ENCODE results near the gene NPAS3. TPM values are rescaled to one million over a fixed set of nuclear protein-coding genes. Genes with fewer than 3 reads are reported as not detected.

NPAS3 gene
- total RNA-seq, 3 donors from 2014 or later = 0.96 to 4.0 (median 2.0) TPM

DNA sequence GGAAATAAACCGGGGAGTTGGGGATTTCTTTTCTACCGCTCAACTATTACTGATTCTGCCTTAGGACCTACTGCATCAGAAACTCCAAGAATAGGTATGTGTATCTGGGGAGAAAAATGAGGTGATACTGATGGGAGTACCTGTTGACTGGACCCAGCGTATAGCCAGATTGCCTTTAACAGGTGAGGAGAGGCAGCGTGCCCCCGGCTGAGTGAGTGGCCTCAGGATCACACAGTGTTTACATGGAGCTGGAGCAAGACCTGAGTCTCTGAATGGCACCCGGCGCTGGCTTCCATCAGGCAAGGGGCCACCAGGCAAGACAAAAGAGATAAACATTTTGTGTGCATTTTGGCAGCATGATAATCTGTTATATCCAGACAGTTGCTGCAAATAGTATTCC is 516.0 kb downstream of the NPAS3 start:
- no peaks in the 10 kb centered on the region for H3K9me3 ChIP-seq
- H3K27me3 ChIP-seq = no peaks in the 10 kb centered on the region
- no peak for DNase-seq (ENCODE audit: low spot score in 2 of 2)
- no peak overlapping the region for H3K27ac ChIP-seq
- TF ChIP-seq POLR2A (IDR thresholded peaks at IDR 0.05) (no peak), POLR2AphosphoS5 (IDR thresholded peaks at IDR 0.05) (no peak)
- TF ChIP-seq, protein P1, sequence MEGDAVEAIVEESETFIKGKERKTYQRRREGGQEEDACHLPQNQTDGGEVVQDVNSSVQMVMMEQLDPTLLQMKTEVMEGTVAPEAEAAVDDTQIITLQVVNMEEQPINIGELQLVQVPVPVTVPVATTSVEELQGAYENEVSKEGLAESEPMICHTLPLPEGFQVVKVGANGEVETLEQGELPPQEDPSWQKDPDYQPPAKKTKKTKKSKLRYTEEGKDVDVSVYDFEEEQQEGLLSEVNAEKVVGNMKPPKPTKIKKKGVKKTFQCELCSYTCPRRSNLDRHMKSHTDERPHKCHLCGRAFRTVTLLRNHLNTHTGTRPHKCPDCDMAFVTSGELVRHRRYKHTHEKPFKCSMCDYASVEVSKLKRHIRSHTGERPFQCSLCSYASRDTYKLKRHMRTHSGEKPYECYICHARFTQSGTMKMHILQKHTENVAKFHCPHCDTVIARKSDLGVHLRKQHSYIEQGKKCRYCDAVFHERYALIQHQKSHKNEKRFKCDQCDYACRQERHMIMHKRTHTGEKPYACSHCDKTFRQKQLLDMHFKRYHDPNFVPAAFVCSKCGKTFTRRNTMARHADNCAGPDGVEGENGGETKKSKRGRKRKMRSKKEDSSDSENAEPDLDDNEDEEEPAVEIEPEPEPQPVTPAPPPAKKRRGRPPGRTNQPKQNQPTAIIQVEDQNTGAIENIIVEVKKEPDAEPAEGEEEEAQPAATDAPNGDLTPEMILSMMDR (IDR thresholded peaks at IDR 0.05) = no peak
- no peaks in the 10 kb centered on the region for H3K4me1 ChIP-seq
- no peak overlapping the region for H3K4me3 ChIP-seq
- intact Hi-C loops (cut with DNase I; ENCODE audit: low total_unique reads) = no loop called here
- H3K36me3 ChIP-seq = no peaks in the 10 kb centered on the region

DNA sequence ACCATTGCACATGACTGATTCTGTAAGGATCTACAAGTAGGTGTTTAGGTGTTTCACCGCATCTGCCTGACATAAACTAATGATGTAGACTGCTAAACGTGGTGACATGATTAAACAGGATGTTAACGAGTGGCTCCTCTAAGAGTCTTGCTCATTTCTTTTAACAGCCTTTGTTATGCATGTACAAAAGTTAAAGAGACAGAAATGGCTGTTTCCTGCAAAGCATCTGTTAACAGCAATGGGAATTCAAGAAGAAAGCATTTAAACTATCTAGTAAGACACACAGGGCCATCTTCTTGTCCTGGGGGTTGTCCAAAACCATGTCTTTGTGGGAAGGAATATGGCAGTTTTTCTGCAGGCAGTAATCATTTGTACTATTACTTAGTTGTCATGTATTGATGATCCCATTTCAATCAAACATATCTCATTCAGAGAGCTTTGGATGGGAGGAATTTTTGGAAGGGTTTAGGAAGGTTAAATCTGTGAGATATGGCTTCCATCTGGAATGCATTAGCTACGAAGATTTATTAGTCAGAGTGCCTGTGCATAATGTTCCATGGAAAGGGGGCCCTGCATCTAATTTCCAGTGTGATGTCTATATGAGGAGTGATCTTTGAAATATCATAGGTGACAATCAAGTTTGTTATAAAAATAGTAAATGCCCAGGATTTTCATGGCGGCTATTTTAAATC is 517.1 kb downstream of the NPAS3 start:
- H3K27me3 ChIP-seq = no peaks in the 10 kb centered on the region
- no peak for DNase-seq (ENCODE audit: low spot score in 2 of 2)
- TF ChIP-seq POLR2A (IDR thresholded peaks at IDR 0.05) (no peak), POLR2AphosphoS5 (IDR thresholded peaks at IDR 0.05) (no peak)
- TF ChIP-seq, protein P1 (IDR thresholded peaks at IDR 0.05) = no peak
- no peaks in the 10 kb centered on the region for H3K4me1 ChIP-seq
- intact Hi-C loops (cut with DNase I; ENCODE audit: low total_unique reads) = no loop called here
- H3K36me3 ChIP-seq = no peaks in the 10 kb centered on the region
- H3K4me3 ChIP-seq = no peak overlapping the region
- no peak overlapping the region for H3K27ac ChIP-seq
- no peaks in the 10 kb centered on the region for H3K9me3 ChIP-seq

DNA sequence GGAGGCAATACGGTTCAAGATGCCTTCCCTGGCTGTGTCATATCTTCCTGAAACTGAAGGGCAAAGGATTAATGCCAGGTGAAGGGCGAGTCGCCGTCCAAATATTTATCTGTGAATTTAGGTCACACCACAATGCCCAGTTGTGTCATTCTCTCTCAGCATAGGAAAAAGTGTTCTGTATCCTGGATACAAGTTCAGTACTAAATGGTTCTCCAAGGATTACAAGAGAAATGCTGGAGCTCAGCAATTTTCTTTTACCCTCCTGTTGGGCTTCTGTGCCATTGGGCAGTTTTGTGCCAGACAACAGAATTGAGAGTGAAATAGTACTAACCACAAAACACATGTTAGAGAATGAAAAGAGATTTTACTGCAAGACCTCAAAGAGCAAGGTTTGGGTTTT is 518.3 kb downstream of the NPAS3 start:
- intact Hi-C loops (cut with DNase I; ENCODE audit: low total_unique reads) = no loop called here
- Histone ChIP-seq H3K9me3 (no peaks in the 10 kb centered on the region), H3K4me3 (no peak overlapping the region), H3K4me1 (no peaks in the 10 kb centered on the region), H3K27me3 (no peaks in the 10 kb centered on the region), H3K27ac (no peak overlapping the region), H3K36me3 (no peaks in the 10 kb centered on the region)
- no peak for DNase-seq (ENCODE audit: low spot score in 2 of 2)
- no peak for TF ChIP-seq POLR2AphosphoS5 (IDR thresholded peaks at IDR 0.05)
- TF ChIP-seq POLR2A (IDR thresholded peaks at IDR 0.05) = no peak
- TF ChIP-seq, protein P1 (IDR thresholded peaks at IDR 0.05) = no peak

DNA sequence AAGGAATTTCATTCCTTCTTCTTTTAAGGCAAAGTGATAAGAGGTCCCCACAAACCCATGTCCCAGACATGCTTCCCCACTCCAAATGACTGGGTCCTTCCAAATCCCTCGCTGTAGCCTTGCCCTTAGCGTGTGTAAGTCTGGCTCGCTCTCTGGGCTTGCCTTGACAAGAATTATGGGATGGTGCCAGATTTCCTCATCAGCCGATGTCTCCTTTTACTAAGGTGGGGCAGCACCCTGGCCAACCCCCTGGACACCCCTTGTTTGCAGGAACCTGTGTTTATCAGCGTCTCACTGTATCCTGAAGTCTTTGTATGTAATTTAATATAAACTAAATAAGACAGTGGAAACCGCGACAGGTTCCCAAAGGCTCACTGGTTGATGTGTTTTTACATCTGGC is 518.9 kb downstream of the NPAS3 start:
- no peak overlapping the region for H3K27ac ChIP-seq
- no peak overlapping the region for H3K4me3 ChIP-seq
- no peak for DNase-seq (ENCODE audit: low spot score in 2 of 2)
- no peaks in the 10 kb centered on the region for H3K4me1 ChIP-seq
- no peaks in the 10 kb centered on the region for H3K9me3 ChIP-seq
- H3K36me3 ChIP-seq = no peaks in the 10 kb centered on the region
- no peaks in the 10 kb centered on the region for H3K27me3 ChIP-seq
- intact Hi-C loops (cut with DNase I; ENCODE audit: low total_unique reads) = no loop called here
- TF ChIP-seq, protein P1 (IDR thresholded peaks at IDR 0.05) = no peak
- TF ChIP-seq POLR2AphosphoS5 (IDR thresholded peaks at IDR 0.05) = no peak
- TF ChIP-seq POLR2A (IDR thresholded peaks at IDR 0.05) = no peak

DNA sequence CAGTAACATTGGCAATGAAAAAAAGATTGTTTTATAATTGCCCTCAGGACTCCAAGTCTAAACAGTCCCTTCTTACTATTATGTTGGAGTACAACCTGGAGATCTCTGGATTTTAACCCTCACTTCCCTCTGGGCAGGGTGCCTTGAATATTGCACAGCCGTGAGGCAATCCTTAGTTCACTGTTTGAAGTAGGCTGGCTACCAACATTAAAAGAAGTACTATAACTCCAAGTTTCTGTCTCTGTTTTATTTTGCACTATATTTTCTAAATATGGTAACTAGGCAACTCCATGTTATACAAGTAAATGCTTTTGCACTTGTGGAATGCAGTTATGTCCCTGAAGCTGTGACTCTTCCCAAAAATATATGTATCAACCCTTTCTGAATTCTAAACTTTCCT is 521.5 kb downstream of the NPAS3 start:
- DNase-seq (ENCODE audit: low spot score in 2 of 2) = no peak
- Histone ChIP-seq H3K27ac (no peak overlapping the region), H3K36me3 (no peaks in the 10 kb centered on the region), H3K4me3 (no peak overlapping the region), H3K9me3 (no peaks in the 10 kb centered on the region), H3K4me1 (no peaks in the 10 kb centered on the region), H3K27me3 (no peaks in the 10 kb centered on the region)
- TF ChIP-seq POLR2AphosphoS5 (IDR thresholded peaks at IDR 0.05) (no peak), POLR2A (IDR thresholded peaks at IDR 0.05) (no peak)
- TF ChIP-seq, protein P1 (IDR thresholded peaks at IDR 0.05) = no peak
- intact Hi-C loops (cut with DNase I; ENCODE audit: low total_unique reads) = no loop called here

All from breast epithelium (tissue), 4 donors.